Measurements from ENCODE around the gene WBP2.
"Not testable (repeated sequence)": the region's sequence is repeated elsewhere in the genome, so short reads cannot be mapped to it uniquely, and the experiment has no call there.

The WBP2 gene

DNA sequence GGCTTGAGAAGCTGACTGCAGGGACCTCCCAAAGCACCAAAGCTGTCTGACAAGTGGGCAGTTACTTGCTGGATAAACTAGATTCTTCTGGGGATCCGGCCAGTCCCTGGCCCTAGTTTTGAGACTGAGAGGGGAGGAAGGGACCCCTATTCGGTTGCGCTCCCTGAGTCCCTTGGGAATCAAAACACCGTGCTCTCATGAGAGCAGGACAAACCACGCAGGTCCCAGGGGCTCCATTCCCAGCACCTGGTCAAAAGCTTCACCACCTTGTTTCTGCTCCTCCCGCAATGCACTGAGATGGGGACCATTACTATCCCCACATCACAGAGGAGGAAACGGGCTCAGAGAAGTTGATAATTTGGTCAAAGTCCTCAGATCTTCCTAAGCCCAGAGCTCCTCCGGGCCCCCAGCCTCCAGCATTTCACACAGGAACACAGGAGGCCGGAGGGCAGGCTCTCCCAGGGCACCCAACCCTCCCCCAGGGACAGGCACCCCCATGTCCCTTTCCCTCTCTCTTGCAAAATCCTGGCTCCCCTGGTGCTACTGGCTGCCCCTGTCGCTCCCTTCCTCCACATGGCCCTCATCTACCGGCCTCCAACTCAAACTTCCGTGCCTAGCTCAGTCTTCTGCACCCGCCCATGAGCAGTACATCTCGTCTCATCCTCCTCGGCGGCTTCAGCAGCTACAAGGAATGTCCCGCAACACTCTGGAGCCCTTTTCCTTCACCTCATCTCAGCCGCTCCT is 38.3 kb upstream of the WBP2 start:
- H3K4me3 ChIP-seq (ENCODE audit: low read depth, low read length) = no peak overlapping the region
- DNase-seq (ENCODE audit: low read depth) = no peak
- TF ChIP-seq, protein P1, sequence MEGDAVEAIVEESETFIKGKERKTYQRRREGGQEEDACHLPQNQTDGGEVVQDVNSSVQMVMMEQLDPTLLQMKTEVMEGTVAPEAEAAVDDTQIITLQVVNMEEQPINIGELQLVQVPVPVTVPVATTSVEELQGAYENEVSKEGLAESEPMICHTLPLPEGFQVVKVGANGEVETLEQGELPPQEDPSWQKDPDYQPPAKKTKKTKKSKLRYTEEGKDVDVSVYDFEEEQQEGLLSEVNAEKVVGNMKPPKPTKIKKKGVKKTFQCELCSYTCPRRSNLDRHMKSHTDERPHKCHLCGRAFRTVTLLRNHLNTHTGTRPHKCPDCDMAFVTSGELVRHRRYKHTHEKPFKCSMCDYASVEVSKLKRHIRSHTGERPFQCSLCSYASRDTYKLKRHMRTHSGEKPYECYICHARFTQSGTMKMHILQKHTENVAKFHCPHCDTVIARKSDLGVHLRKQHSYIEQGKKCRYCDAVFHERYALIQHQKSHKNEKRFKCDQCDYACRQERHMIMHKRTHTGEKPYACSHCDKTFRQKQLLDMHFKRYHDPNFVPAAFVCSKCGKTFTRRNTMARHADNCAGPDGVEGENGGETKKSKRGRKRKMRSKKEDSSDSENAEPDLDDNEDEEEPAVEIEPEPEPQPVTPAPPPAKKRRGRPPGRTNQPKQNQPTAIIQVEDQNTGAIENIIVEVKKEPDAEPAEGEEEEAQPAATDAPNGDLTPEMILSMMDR (IDR thresholded peaks at IDR 0.05; ENCODE audit: insufficient read depth, low read depth, low read length, missing control alignments) = no peak

DNA sequence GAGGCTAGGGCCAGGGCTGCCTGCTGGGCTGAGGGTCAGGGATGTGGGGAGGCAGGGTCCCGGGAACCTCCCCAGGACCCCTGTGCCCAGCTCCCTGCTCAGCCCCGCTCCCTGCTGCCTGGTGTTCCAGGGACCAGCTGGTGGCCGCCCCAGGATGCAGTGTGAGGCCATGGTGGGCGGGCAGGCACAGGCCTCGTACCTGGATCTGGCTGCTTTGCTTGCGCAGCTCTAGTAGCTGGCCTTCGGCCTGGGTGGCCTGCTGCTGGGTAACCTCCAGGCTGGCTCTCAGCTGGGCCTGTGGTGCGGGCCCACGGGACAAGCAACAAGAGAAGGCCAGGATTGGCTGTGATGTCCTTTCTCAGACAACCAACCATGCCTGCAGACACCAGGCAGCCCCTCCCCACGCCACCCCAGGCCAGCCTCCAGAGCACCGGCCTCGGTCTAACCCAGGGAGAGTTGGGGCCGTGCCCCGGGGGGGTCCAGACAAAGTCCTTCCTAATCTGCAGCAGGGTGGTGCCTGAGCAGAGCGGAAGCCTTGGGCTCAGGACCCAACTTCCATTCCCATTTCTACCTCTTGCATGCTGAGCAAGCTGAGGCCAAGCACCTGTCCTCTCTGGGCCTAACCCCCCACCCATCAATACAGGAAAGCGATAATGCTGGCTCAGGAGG is 37.6 kb upstream of the WBP2 start:
- no peak for DNase-seq (ENCODE audit: low read depth)
- TF ChIP-seq, protein P1 (IDR thresholded peaks at IDR 0.05; ENCODE audit: insufficient read depth, low read depth, low read length, missing control alignments) = no peak
- H3K4me3 ChIP-seq (ENCODE audit: low read depth, low read length) = no peak overlapping the region

DNA sequence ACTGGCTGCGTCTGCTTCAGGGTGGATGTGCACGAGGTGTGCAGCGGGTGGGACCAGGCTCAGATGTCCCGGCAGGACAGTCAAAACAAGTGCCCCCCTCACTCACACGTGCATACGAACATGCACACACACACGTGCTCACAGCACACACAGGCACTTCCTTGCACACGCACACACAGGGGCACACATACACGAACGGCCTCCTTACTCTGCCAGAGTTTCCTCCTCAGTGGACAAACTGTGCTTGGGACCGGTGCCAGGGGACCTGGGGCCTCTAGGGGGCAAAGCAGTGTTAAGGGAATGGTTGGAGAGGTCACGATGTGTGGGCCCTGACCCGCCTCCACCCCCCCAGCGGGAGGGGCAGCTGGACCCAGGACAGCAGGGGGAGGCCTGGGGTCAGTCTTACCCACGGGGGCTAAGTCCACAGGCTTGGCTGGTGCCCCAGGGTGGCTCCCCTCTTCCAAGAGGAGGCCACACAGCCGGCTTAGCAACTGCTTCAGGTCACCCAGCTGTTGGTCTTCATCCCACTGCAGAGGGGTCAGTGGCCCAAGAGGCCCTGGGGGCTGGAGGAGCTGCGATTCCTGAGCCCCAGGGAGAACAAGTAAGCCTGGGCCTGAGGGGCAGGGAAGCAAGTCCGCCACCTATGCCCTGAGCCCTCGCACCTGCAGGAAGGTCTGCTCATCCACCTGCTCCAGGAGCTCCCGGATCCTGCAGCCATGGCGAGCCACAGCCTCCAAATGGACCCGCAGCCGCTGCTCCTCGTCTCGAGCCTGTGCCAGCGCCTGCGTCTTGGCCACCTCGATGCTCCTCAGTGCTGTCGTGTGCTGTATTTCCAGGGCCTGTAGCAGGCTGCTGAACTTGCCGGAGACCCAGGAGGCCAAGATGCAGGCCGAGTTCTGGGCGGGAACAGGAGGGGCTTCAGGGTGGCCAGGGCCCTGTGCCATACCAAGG is 36.7 kb upstream of the WBP2 start:
- no peak for DNase-seq (ENCODE audit: low read depth)
- H3K4me3 ChIP-seq (ENCODE audit: low read depth, low read length) = no peak overlapping the region
- TF ChIP-seq, protein P1 (IDR thresholded peaks at IDR 0.05; ENCODE audit: insufficient read depth, low read depth, low read length, missing control alignments) = no peak

DNA sequence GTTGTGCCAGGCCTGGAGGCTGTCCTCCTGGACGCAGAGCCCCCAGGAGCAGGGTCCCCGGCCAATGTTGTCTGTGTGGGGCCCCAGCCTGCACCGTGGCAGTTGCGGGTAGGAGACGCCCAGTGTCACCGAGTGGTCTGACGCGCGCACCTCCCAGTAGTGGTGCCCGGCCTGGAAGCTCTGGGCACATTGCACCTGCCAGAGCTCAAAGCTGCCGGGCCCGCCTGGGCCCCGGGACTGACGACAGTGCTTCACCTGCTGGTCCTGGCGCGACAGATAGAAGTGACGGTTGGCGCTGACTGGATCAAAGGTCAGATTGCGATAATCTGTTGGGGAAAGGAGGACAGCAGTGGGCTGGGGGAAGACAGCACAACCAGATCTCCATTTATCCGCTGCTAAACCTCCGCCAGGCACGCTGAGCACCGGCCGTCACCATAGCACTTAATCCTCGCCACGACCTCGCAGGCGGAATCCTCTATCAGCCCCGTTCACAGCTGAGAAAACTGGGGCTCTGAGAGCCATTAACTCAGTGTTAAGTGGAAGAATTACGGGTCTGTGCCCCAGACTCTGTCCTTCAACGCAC is 36.0 kb upstream of the WBP2 start:
- no peak overlapping the region for H3K4me3 ChIP-seq (ENCODE audit: low read depth, low read length)
- TF ChIP-seq, protein P1 (IDR thresholded peaks at IDR 0.05; ENCODE audit: insufficient read depth, low read depth, low read length, missing control alignments) = no peak
- DNase-seq (ENCODE audit: low read depth) = no peak

DNA sequence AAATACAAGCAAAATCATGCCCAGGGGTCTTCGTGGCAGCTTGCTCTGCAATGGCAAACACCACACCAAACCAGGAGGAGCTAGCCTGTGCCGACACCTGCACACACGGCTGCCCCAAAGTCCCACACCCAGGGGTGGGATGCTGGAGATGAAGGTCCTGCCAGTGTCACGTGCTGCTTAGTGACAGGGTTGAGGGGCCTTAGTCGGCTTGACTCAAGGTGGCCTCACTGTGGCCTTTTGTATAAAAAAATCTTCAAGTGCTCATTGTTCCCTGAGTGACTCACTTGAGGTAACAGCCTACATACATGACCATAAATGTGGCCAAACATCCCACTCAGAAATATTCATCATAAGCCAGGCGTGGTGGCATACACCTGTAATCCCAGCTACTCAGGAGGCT is 34.3 kb upstream of the WBP2 start:
- TF ChIP-seq, protein P1 (IDR thresholded peaks at IDR 0.05; ENCODE audit: insufficient read depth, low read depth, low read length, missing control alignments) = no peak
- DNase-seq (ENCODE audit: low read depth) = no peak

DNA sequence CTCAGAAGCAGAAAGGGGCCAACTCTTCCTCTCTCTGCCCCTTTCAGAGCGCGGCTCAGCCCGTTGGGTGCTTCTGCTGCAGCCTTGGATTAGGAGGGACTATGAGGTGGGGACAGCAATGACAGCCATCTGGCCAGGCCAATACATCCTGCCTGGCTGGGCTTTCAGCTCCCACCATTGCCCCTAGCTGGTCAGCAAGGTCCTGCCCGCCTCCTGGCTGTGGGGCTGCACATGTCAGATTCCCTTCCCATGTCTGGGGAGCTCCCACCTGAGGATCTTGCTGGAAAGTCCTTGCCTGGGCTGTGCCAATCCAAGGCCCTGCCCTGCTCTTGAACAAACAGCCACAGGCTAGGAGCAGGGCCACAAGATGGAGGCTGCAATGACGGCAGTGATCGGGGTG is 33.3 kb upstream of the WBP2 start:
- no peak overlapping the region for H3K4me3 ChIP-seq (ENCODE audit: low read depth, low read length)
- DNase-seq (ENCODE audit: low read depth) = no peak
- TF ChIP-seq, protein P1 (IDR thresholded peaks at IDR 0.05; ENCODE audit: insufficient read depth, low read depth, low read length, missing control alignments) = no peak

More for the DNA sequence above, 34.3 kb upstream of the WBP2 start:
- H3K4me3 ChIP-seq (ENCODE audit: low read depth, low read length) = no peak overlapping the region

DNA sequence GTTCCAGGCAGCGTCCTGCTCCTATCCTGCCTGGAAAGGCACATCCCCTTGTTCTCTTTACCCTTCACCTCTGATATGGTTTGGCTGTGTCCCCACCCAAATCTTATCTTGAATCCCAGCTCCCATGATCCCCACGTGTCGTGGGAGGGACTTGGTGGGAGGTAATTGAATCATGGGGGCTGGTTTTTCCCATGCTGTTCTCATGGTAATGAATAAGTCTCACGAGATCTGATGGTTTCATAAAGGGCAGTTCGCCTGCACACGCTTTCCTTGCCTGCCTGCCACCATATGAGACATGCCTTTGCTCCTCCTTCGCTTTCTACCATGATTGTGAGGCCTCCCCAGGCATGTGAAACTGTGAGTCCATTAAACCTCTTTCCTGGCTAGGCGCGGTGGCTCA is 30.7 kb upstream of the WBP2 start:
- DNase-seq (ENCODE audit: low read depth); H3K4me3 ChIP-seq (ENCODE audit: low read depth, low read length): not testable (repeated sequence)
